ENCODE results near the gene LIMS2.

Gene LIMS2

DNA sequence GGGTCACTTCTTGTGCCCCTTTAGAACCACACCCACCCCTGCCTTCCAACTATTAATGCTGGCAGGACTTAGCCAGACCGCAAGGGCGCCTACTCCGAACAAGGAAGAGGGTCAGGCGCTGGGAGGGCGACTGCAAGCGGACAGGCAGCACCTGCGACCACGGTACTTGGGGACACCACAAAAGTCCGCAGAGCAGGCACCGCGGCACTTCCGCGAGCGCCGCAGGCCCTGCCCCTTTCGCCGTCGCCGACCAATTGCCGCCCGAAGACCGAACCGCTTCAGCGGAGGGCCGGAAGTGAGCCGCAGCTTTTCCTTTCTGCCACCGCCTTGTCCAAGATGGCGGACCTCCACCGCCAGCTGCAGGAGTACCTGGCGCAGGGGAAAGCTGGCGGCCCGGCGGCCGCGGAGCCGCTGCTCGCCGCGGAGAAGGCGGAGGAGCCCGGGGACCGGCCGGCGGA lies 25.9 kb upstream of the LIMS2 start, which contains the start of gene SFT2D3:
SFT2D3 (plus strand) TSS at position 305 of the 458 bp plus-strand sequence; CDS start at position 337, 32 bp downstream.
- peak; percentile 93 for DNase-seq (ENCODE audit: low read depth)

DNA sequence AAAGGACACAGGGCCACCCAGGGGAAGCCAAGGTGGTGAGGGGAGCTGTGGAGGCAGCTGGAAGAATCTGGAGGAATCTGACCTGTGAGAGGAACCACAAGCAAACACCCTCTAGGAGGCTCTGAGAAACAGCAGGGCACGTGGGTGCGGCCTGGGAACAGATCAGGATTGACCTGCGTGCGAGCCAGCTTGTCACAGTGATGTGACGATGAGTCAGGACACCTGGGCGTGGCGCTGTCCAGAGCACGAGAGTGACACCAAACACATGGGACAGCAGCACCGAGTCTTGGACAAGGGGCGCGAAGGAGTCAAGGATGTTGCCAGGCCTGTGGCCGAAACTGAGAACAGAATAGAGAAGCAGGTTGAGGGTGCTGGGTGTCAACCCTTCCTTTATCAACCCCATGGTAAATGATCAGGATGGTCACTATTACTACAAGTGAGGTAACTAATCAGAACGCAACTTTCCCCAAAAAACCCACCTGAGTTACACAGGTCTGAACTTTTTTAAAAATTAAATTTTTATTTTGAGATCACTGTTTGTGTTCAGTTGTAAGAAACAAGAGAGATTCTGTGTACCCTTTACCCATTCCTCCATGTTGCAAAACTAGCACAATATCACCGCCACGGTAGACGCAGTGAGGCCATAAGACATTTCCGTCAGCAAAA lies 25.3 kb upstream of the LIMS2 start:
- peak; percentile 46 for DNase-seq (ENCODE audit: low read depth)

DNA sequence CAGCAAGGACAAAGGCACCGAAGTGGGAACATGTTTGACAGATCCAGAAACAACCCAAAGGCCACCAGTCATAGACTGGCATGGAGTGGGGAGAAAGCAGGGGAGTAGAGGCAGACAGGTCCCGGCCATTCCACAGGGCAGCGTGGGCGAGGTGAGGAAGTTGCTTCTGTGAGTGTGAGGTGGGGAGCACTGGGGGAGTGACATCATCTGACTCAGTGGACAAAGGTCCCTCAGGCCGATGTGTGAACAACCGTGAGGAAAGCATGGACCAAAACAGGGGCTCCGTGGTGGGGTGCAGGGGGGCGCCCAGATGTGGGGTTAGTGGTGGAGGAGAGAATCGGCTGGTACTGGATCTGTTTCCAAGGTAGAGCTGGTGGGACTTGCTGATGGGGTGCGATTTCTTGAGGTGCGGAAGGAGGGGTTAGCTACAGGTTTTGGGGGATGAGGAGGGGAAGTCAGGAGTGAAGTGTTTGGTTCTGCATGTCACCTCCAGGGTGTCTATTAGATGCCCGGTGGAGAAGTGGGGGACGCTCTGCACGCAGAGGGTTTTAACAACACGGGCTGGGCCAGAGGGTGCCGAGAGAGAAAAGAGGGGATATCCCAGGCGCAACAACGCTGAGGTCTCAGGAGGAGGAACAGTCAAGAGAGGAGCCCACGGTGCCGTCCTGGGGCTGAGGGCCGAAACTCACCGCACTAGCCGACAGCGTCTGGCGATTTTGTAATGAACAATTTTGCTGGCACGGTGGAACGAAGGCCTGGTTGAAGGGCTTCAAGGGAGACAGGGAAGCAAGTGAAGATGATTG lies 23.4 kb upstream of the LIMS2 start:
- no peak for DNase-seq (ENCODE audit: low read depth)

DNA sequence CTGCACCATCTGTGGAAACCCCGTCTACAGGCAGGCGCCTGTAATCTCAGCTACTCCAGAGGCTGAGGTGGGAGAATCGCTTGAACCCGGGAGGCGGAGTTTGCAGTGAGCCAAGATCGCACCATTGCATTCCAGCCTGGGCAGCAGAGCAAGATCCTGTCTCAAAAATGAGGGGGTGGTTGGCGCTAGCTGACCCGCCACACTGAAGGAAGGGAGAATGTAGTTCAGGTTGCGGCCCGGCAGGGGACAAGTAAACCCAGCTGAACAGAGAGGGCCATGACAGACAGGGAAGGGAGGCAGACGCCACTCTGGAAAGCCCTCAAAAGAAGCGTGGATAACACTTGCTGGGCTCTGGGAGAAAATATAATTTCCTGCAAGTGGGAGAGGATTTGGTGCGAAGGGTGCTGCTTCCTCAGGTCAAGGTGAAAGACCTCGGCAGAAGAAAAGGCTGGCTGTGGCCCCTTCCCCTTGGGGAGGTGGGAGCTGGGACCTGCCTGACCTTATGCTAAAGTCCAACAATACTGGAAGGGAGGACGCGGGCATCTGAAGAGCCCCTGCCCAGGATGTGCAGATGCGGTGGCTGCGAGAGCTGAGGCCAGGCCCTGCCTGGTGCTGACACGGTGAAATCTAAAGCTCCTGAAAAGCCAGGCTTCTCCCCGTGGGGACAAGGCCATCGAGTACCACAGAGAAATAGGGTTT lies 22.3 kb upstream of the LIMS2 start:
- DNase-seq (ENCODE audit: low read depth) = no peak

DNA sequence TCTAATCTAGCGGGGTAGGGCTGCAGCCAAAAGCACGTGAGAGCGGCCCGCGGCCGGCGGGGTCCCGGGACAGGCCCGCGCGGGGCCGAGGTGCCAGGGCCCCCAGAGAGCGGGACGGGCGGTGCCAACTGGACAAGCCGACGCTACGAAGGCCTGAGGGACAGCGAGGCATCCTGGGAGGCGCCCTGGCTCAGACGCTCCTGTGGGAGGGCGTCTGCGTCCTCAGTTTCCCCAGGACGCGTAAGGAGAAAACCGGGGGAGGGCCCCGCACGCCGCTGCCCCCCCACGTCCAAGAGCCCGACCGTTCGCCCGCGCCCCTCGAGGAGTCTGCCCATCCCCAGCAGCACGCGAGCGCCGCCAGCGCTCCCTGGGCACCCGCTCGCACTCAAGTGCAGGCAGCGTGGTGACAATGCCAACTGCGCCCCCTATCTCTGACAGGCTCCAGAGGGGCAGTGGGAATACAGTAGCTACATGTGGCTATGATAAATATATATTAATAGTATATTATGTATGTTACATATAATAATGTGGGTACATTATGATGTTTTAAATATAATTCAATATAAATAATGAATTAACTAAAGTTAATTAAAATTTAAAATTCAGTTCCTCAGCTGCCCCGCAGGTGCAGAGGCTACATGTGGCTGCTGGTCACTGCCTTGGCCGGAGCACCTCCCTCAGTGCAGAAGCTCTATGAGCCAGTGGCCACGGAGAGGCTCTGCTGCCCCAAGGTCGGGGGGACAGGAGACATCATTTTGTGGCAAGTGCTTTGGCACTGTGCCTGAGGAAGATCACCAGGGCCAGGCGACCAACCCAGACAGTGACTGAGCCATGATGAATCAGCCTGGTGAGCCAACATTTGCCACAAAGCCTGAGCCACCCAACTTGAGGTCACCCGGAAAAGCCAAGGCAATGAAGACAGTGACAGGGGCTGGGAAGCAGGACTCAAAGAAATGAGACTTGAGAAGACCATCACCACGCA lies 20.5 kb upstream of the LIMS2 start:
- peak; percentile 66 for DNase-seq (ENCODE audit: low read depth)

DNA sequence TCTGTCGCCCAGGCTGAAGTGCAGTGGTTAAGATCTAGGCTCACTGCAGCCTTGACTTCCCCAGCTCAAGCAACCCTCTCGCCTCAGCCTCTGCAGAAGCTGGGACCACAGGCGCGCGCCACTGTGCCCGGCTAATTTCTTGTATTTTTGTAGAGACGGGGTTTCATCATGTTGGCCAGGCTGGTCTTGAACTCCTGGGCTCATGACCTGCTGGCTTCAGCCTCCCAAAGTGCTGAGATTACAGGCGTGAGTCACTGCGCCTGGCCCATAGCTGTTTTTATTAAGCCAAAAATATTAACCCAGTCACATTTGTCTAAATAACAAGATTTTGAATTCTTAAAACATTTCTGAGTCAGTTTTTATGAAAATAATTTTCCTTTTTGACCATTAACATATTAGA lies 19.7 kb upstream of the LIMS2 start:
- DNase-seq (ENCODE audit: low read depth) = no peak

DNA sequence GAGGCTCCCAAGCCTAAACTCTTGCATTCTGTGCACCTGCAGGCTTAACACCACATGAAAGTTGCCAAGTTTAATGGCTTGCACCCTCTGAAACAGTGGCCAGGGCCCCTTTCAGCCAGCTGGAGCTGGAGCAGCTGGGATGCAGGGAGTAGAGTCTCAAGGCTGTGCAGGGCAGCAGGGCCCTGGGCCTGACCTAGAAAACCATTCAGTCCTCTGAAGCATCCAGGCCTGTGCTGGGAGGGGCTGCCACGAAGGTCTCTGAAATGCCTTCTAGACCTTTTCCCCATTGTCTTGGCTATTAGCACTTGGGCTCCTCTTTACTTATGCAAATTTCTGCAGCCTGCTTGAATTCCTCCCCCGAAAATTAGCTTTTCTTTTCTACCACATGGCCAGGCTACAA lies 15.4 kb upstream of the LIMS2 start:
- no peak for DNase-seq (ENCODE audit: low read depth)

DNA sequence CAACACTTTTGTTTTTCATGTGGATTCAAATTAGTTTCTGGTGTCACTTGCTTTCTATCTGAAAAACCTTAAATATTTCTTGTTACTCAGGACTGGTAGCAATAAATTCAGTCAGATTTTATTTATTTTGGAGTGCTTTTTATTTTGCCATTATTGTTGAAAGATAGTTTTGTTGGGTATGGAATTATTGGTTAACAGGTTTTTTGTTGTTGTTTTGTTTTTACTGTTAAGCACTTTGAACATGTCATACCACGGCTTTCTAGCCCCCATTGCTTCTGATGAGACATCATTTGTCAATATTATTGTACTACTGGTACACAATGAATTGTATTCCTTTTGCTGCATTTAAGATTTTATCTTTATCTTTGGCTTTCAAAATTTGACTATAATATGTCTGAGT lies 13.1 kb upstream of the LIMS2 start:
- DNase-seq (ENCODE audit: low read depth) = no peak

DNA sequence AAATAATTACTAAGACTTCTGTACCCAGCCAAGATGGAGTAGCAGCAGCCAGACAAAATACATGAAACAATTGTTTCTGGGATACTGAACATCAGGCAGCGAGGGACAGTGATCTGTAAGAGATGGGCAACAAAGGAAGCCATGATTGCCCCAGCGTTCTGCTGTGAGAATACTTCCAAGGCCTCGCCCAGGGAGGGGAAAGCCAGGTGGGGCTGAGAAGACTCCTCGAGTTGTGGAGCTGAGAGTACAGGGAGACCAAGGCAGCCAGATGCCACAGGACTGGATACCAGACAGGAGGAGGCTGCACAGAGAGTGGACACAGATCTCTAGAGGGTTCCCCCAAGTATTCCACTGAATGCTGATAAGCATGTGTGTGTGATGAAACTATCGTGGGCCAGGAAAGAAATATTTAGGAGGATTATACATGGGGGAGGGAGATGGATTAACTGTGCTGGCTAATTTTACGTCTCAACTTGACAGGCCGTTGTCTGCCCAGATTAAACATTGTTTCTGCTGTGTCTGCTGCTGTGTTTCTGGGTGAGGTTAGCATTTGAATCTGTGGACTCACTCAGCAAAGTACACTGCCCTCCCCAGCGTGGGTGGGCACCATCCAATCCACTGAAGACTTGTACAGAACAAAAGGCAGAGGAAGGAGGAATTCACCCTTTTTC lies 10.2 kb upstream of the LIMS2 start:
- DNase-seq (ENCODE audit: low read depth) = no peak

DNA sequence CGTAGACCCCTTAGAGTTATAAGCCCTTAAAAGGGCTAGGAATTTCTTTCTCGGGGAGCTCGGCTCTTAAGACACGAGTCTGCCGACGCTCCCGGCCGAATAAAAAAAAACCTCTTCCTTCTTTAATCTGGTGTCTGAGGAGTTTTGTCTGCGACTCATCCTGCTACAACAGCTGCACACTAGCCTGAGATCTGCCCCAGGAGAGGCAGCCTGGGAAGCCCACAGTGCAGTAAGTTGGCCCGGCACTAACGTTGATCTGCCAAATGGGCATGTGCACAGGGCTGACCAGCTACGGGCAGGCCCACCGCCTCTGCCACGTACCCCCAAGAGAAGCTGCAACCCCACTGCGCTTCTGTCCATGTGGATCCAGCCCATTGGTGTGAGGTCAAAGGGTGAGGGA lies 8.4 kb upstream of the LIMS2 start:
- DNase-seq (ENCODE audit: low read depth) = peak; percentile 40

DNA sequence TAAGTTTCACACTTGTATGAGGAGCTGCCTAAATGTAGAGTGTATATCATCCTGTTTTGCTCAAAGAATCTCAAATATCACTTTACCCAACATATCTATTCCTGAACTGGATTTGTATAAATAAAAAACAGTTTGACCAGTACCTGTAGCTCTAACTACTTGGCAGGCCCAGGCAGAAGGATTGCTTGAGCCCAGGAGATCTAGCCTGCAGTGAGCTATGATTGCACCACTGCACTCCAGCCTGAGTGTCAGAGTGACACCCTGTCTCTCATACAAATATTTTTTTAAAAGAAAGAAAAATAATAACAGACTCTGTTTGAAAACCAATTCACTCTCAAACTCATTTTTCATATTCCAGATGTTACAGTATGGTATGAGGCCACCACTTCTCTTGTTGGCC lies 7.7 kb upstream of the LIMS2 start:
- no peak for DNase-seq (ENCODE audit: low read depth)

DNA sequence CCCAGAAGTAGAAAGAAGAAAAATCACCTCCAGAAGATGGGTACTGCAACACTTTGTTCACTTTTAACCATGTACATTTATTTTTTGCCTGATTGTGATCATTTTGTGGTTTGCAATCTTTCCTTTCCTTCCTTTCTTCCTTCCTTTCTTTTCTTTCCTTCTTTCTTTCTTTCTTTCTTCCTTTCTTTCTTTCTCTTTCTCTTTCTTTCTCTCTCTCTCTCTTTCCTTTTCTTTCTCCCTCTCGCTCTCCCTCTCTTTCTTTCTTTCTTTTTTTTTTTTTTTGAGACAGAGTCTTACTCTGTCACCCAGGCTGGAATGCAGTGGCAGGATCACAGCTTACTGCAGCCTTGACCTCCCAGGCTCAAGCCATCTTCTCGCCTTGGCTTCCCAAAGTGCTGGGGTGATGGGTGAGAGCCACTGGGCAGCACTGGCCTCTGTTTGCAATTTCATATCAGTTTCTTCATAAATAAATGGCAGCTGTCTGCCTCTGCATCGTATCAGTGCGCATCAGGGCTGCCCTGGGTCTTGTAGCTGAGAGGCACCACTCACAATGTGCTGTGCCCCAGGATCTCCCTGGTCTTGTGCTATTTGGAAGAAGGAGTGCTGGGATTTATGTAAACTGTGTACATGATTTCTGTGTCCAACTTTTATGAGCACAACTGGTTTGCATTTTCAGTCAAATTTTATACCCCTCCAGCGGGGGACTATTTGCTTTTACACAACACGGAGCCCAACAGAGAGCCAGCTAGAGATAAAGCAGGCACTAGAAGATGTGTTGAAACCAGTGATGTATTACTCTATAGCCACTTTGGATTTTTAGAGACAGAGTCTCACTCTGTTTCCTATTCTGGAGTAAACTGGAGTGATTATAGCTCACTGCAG lies 6.9 kb upstream of the LIMS2 start:
- DNase-seq (ENCODE audit: low read depth) = no peak

DNA sequence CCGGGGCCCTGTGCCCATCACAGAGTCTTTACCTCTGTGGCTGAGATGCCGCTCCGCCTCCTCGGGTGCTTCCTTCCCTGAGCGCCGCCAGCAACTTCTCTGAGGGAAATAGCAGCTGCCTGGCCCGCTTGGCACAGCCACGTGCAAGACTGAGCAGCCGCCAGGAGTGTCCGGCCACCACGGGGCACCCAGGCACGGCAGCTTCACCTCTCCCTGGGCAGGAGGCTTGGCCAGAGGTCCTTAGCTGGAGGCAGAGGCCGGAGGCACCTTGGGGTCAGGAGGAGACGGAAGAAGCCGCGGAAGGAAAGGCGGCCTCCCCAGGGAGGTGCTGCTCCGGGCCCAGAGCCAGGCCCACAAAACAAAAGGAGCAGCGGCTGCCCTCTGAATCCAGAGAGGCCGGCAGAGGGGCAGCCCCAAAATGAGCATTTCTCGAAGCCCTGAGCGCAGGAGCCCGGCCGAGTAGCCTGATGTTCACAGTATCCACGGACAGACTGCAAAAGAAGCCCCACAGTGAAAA lies 6.0 kb upstream of the LIMS2 start:
- no peak for DNase-seq (ENCODE audit: low read depth)

DNA sequence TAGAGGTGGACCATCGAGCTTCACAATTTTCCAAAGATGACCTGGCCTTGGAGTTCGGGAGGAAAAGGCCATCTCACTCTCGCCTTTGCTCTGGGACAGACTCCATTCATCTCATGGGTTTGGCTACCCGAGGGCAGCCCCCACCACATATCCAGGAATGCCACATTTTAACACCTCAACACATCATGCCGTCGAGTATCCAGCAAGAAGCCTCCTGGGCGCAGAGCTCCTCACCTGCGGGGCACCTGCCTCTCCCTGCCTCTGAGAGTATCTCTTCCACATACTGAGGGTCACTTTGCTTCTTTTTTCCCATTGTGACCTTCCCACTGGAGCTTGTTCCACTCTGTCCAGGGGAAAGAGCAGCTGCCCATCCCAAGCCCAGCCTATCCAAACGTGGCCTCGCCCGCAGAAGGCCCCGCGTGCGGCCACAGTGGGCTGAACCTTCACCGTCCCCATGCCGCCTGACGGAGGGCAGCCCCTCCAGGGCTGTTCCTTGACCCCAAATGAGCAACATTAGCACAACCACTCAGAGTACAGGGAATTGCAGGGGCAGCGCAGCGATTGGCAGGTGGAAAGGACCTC lies 5.5 kb upstream of the LIMS2 start:
- DNase-seq (ENCODE audit: low read depth) = no peak

DNA sequence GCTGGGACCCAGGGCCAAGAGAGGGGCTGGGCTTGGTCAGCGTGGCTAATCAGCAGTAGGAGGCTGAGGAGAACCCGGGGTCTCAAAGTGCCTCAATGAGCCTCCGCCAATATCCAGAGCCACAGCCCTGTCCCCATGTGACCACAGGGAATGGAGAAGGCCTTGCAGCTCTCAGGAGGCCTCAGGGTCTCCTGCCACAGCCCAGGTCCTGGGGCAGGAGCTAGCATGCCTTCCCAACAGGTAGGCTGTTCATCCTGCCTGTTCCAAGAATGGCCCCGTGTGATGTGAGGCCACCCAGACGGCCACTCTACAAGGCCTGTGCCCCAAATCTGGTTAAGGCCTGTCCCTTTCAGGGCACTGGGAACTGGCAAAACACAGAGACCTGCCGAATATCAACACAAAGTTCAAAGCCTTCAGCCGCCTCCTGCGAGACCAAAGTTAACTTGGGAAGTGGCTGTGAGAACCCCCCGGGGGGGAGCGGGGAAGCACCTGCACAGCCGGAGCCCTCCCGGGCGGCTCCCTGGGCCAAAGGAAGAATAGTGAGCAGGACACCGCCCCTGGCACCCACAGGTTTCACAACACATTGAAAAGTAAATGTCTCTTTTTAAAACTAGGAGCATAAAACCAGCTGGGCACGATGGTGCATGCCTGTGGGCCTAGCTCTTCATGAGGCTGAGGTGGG lies 4.5 kb upstream of the LIMS2 start:
- no peak for DNase-seq (ENCODE audit: low read depth)

DNA sequence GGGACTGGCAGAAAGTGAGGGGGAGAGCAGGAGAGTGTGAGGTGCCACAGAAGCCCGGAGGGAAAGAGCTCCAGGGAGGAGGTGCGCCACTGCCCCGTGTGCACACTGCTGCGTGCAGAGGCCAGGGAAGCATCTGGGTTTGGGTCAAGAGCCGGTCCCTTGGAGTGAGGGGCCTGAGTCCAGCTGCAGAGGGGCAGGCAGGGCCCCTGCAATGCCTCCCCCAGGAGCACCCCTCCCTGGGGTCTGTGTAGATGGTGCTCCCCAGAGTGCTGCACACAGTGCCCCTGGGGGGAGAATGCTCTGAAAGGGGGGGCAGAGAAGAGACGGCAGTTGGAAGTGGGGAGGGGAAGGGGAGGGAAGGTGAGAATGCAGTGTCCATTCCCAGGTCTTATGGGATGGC lies 3.7 kb upstream of the LIMS2 start:
- DNase-seq (ENCODE audit: low read depth) = no peak

DNA sequence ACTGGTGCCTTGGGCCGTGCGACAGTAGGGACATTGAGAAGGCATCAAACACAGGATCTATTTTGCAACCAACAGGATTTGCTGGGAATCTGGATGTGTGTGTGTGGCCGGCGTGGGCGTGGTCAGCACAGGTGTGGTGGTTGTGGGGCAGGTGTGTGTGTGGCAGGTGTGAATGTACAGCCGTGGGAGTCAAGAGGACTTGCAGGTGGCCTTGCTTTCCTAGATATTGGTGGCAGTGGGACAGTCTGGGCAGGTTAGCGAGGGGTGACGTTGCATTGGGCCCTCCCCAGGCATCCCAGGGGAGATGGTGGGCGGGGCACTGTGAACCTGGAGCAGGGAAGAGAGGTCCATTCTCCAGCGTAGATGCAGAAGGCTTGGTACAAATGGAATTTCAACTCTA lies 3.2 kb upstream of the LIMS2 start:
- DNase-seq (ENCODE audit: low read depth) = no peak

DNA sequence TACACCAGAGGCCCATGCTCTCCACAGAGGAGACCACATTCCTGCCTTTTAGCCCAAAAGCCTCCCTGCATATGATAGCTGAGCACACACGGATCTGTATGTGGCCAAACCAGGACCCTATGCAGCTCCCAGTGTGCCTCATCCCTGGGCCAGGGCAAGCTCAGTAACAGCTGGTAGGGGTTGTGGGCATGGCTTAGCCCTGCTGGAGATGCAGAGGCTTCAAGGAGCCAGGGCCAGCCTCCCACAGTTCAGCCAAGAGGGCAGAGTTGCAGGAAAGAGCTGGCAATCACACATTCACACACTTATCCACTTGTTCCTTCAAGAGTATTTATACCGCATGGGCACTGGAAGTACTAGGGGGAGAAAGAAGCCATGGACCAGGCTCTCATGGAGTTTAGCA lies 1.6 kb upstream of the LIMS2 start:
- DNase-seq (ENCODE audit: low read depth) = no peak
